Motor neuron (in vitro differentiated cells): ENCODE results near the gene HIGD1A. TPM values are rescaled to one million over a fixed set of nuclear protein-coding genes. Genes with fewer than 3 reads are reported as not detected.

Experiments used
- ATAC-seq, 8 experiments: fragments of 200-7000 bp; cut with Tn5 transposase; replicated peaks in 6 of 8; 2 replicates each; pipeline ENCODE4 v1.8.0; 2021; ENCODE audit warnings: mild to moderate bottlenecking in 8 of 8, moderate library complexity in 8 of 8
- H3K27ac ChIP-seq, 2 donors: fragments of 250-450 bp; sonication (Bioruptor Pico); 2 replicates each; pipeline ENCODE4 v1.9.0; 2021; ENCODE audit warnings: antibody characterized with exemption in 2 of 2, mild to moderate bottlenecking in 2 of 2, moderate library complexity in 1 of 2
- H3K4me1 ChIP-seq, 2 donors: fragments of 250-450 bp; sonication (Bioruptor Pico); replicated peaks in 1 of 2; 2 replicates each; pipeline ENCODE4 v1.6.1; 2021; ENCODE audit warnings: antibody characterized with exemption in 2 of 2, mild to moderate bottlenecking in 2 of 2, moderate library complexity in 1 of 2
- H3K4me3 ChIP-seq, 5 donors: fragments of 250-450 bp; sonication (Bioruptor Pico); 2 replicates each; pipeline ENCODE4 v1.9.0; 2021; ENCODE audit warnings: antibody characterized with exemption in 5 of 5, mild to moderate bottlenecking in 5 of 5, moderate library complexity in 4 of 5
- WGBS, 10 experiments: fragments of 450-650 bp; shearing (Covaris generic); methylation state at CpG; one replicate each; pipeline ENCODE4 v1.0.0; 2022; 5-methylcytosine and 5-hydroxymethylcytosine counted together
- in situ Hi-C, 9 experiments: fragments of 400-800 bp; cut with MboI; loops; one replicate each; pipeline ENCODE4 v1.15.0; 2021; ENCODE audit warnings: low sequenced_read_pairs in 9 of 9, low pct_unique_long_range_greater_than_20kb in 2 of 9; ENCODE audit not compliant: unreplicated experiment in 9 of 9
- total RNA-seq, 8 experiments: library from RNA; unstranded; fragments of 300-600 nt; gene quantifications; 2 replicates each; pipeline versions ENCODE4 v1.2.3 to v1.2.4, GENCODE V29; 2022

HIGD1A gene
- 100 to 1,000 TPM; 126 to 236 (median 151) TPM for total RNA-seq

DNA sequence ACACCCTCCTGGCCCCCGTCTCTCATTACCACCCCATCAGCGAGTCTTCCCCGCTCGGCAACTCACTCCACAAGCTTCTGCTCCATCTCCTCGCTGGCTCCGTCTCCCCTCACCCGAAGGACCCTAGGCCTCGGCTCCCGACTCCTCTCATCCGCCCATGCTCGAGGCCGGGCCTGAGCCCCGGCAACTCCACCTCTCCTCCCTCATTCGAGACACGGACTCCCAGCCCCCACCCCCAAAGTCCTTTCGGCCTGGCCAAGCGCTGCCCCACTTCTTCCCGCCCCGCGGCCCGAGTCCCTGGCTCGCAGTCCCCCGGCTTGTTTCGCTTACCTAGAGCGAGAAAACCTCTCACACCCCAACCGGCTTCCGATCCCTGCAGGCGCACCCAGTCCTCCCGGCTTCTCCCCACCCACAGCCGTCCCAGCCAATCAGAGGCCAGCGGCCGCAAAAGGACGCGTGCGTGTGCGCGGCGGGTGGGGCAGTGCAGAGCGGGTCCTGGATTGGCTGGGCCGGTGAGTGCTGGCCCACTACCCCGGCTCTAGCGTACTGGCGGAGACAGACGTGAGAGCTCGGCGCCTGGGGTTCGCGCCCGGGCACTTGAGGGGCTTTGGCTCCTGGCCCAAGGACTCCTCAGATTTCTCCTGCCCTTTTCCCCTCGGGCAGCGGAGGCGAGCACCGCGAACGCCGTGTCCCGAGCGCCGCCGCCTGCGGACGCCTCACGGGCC is at the start of gene HIGD1A:
HIGD1A (minus strand) TSS at position 385 of the 725 bp plus-strand sequence. CDS start 10,237 bp downstream, outside the sequence.
- ATAC-seq = peak; percentile 93 to 99 (median 98)
- Histone ChIP-seq H3K4me1 (peaks cover 21 to 39% of the 10 kb centered on the region in 2 donors), H3K27ac (peak within 1 kb of the TSS; percentile 71 to 75), H3K4me3 (peak within 1 kb of the TSS; percentile 75 to 100 (median 81))
- in situ Hi-C loops = no loop called here
- WGBS, 10 experiments = 1% methylated on average over 16 of the region's 63 CpGs; no CpG with 5 or more reads in 9 of the 10 experiments

DNA sequence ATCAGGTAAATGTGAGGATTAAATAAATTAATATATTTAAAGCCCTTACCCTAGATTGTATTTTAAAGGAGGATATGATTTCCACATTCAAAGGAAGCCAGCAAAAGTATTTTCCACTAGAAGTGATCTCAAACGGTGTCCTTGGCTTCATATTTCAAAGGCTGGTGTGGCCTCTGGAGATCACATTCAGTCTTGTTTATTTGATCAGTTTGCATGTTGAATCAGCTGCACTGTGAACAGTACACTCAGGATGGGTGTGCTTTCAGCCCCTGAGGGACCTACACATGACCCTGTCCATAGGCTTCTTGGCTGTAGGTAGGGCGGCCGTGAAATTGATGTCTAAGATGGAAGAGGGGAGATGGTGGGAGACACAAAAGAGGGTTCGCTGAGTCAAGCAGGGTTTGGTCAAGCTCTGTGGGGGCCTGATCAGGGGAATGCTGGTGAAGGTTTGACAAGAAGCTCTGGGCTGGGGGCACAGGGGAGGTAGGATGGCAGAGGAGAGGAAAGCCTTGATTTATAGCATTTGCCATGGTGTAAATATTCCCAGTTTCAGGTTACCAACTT is 49.5 kb upstream of the HIGD1A start:
- Histone ChIP-seq H3K4me1 (no peaks in the 10 kb centered on the region), H3K27ac (no peak overlapping the region), H3K4me3 (no peak overlapping the region)
- in situ Hi-C loops = no loop called here
- peak in 2 of 8 experiments; percentile 39 to 56 for ATAC-seq
- 0 to 90% (median 50%) methylated on average over 1 to 4 of the region's 4 CpGs; no CpG with 5 or more reads in 4 of the 10 experiments for WGBS, 10 experiments

DNA sequence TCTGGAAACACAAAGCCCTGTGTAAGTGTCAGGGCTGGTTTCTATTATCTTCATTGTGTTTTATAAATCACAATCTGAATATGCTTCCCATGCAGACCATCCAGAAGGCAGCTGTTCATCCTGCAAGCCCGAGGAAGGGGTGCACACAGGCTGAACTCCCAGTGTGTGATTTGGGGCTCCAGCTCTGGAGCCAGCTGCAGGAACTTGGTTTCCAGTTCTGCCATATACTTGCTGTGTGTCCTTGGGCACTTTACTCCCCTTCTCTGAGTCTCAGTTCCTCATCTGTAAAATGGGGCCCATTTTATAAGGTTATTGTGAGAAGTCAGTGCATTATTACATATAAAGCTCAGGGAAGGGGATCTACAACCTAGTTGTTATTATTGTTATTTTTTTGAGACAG is 48.8 kb upstream of the HIGD1A start:
- Histone ChIP-seq H3K4me3 (no peak overlapping the region), H3K4me1 (no peaks in the 10 kb centered on the region), H3K27ac (no peak overlapping the region)
- in situ Hi-C loops = no loop called here
- ATAC-seq = no peak
- 0 to 100% (median 75%) methylated on average over 1 of the region's 1 CpG; no CpG with 5 or more reads in 6 of the 10 experiments for WGBS, 10 experiments

DNA sequence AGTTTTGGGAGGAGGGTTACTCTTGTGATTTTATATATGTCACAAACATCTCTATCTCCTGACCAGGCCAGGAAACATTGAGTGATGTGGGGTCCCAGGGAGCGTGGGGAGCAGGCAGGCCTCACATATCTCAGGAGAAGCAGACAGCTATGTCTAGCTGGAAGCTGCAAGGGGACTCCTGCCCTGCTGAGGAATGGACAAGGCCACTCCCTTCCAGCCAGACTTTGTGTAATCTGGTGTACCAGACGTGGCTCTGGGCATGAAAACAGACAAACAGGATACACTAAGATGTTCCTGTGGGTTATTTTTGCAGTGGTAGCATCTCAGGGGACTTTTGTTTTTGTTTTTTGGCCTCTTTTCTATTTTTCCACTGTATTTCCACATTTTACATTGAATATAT is 48.2 kb upstream of the HIGD1A start:
- Histone ChIP-seq H3K4me1 (no peaks in the 10 kb centered on the region), H3K27ac (no peak overlapping the region), H3K4me3 (no peak overlapping the region)
- ATAC-seq = peak in 3 of 8 experiments; percentile 34 to 77 (median 74)
- WGBS, 10 experiments = 0 to 100% (median 38%) methylated on average over 1 to 2 of the region's 2 CpGs; no CpG with 5 or more reads in 4 of the 10 experiments
- in situ Hi-C loops = no loop called here

DNA sequence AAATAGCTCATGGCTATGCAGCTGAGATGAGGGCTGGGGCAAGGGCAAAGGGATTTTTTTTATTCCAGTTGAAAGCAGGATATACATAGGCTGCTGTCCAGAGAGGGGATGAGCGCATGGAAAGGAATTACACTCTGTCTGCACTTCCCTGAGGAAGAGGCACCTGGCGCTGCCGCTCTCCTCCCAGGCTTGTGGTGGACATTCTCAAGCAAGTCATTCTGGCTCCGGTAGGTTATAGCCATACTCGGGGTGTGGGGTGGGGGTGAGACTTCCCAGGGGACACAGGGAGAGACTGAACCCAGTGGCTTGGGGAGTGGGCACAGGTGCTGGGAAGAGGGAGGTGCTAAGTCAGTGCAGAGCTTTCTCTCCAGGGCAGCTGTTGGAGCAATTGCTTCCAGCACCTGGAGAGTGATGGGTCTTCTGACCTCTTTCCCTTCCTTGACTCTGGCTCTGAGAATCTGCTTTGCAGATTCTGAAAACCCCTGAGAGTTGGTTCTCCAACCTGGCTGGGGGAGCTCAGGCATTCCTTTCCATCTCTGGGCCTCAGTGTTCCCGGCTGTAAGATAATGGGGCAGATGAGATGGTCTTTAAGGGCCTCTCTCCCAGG is 47.0 kb upstream of the HIGD1A start:
- ATAC-seq = no peak
- in situ Hi-C loops = no loop called here
- Histone ChIP-seq H3K4me1 (no peaks in the 10 kb centered on the region), H3K27ac (no peak overlapping the region), H3K4me3 (no peak overlapping the region)
- 50 to 100% (median 88%) methylated on average over 1 to 4 of the region's 6 CpGs; no CpG with 5 or more reads in 5 of the 10 experiments for WGBS, 10 experiments

DNA sequence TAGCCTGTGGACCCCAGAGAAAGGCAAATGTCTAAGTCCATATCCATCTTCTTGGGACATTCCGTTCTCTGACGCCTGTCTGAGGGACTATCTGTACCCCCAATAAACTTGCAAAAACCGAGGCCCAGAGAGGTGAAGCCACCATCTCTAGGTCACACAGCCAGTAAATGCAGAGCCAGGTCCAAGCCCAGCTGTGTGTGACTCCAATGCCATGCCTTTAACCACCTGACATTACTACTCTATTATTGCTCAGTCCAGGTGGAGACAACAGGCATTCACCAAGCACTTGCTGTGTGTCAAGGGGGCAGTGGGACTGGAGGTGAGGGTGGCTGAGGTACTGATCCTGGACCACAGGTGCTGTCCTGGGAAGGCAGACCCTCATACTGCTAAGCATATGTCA is 46.0 kb upstream of the HIGD1A start:
- in situ Hi-C loops = no loop called here
- no peak for ATAC-seq
- 40 to 72% methylated on average over 1 to 3 of the region's 3 CpGs; no CpG with 5 or more reads in 8 of the 10 experiments for WGBS, 10 experiments
- no peaks in the 10 kb centered on the region for H3K4me1 ChIP-seq
- no peak overlapping the region for H3K4me3 ChIP-seq
- no peak overlapping the region for H3K27ac ChIP-seq

DNA sequence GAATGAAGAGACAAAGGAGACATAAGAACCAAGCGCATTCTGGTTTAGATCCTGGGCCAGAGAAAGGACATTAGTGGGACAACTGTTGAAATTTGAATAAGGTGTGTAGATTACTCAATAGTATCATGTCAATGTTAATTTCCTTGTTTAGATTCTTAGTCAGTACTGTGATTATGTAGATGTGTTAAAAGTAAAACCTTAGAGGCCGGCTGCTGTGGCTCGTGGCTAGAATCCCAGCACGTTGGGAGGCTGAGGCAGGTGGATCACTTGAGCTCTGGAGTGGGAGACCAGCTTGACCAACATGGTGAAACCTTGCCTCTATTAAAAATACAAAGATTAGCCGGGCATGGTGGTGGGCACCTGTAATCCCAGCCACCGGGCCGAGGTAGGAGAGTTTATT is 44.7 kb upstream of the HIGD1A start:
- H3K4me1 ChIP-seq = no peaks in the 10 kb centered on the region
- H3K4me3 ChIP-seq = no peak overlapping the region
- in situ Hi-C loops = no loop called here
- H3K27ac ChIP-seq = no peak overlapping the region
- 60 to 93% (median 87%) methylated on average over 1 to 7 of the region's 7 CpGs; no CpG with 5 or more reads in 2 of the 10 experiments for whole genome bisulfite sequencing, 10 experiments
- no peak for ATAC-seq

DNA sequence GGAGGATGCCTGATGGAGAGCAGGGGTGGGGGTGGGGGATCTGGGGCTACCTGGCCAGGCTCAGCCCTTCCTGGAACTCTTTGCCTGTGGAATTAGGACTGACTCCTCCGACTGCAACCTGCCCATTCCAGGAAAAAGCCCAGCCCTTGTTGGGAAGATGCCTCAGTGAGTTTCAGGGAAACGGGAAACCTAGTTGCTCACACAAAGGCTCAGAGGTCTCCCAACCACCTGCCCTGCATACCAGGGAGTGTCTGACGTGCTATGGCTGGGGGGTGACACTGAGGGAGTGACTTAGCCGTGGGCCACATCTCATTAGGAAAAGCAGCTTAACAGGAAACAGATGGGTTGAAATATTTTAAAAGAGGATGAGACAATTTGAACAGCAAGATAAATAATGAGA is 43.4 kb upstream of the HIGD1A start:
- peak in 3 of 8 experiments; percentile 61 to 78 (median 73) for ATAC-seq
- WGBS, 10 experiments = 0 to 100% (median 50%) methylated on average over 1 to 2 of the region's 4 CpGs; no CpG with 5 or more reads in 4 of the 10 experiments
- Histone ChIP-seq H3K27ac (no peak overlapping the region), H3K4me3 (no peak overlapping the region), H3K4me1 (no peaks in the 10 kb centered on the region)
- in situ Hi-C loops = no loop called here

GRCh38 chr3:42846685-42847522 is 42.6 kb upstream of the HIGD1A start:
- ATAC-seq = peak in 1 of 8 experiments; percentile 16
- no peak overlapping the region for H3K27ac ChIP-seq
- in situ Hi-C loops = no loop called here
- WGBS, 10 experiments = 6 to 83% (median 33%) methylated on average over 1 to 4 of the region's 5 CpGs; no CpG with 5 or more reads in 1 of the 10 experiments
- H3K4me1 ChIP-seq = no peaks in the 10 kb centered on the region
- no peak overlapping the region for H3K4me3 ChIP-seq

DNA sequence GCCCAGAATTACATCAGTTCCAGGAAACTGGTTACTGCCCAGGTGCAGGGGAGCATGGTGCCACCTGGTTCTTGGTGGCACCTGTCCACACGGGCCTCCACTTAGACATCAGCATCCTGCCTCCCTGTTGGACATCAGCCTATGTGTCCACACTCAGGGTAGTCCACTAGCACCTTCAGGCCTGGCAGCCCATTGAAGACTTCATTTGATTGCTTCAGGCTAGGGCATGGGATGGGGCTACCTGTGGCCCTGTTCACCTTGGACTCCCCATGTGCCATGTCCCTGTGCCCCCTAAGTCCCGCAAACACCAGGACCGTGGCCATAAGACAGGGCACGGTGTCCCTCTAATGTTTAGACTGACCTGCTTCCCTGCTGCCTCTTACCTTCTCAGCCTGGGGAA is 40.5 kb upstream of the HIGD1A start:
- no peak overlapping the region for H3K27ac ChIP-seq
- in situ Hi-C loops = no loop called here
- no peak for ATAC-seq
- H3K4me1 ChIP-seq = no peaks in the 10 kb centered on the region
- H3K4me3 ChIP-seq = no peak overlapping the region
- WGBS, 10 experiments = 60 to 100% (median 85%) methylated on average over 1 to 4 of the region's 4 CpGs; no CpG with 5 or more reads in 4 of the 10 experiments

DNA sequence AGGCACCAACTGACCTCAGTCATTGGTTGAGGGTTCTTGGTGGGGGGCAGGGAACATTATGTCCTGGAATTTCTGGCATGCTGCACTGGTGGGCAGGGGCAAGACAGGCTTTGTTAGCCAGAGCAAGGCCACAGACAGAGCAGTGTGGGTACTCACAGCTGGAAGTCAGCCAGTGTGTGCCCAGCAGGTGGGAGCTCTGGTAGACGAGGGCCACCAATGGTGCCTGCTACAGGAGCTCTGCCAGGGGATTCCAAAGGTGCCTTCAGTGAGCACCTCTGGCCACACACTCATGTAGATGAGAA is 40.1 kb upstream of the HIGD1A start:
- ATAC-seq = no peak
- Histone ChIP-seq H3K4me1 (no peaks in the 10 kb centered on the region), H3K27ac (no peak overlapping the region), H3K4me3 (no peak overlapping the region)
- WGBS, 10 experiments = 40% methylated on average over 1 of the region's 1 CpG; no CpG with 5 or more reads in 8 of the 10 experiments
- in situ Hi-C loops = no loop called here

- Histone ChIP-seq H3K4me1 (no peaks in the 10 kb centered on the region), H3K27ac (no peak overlapping the region), H3K4me3 (no peak overlapping the region)
- peak in 3 of 8 experiments; percentile 8 to 12 (median 11) for ATAC-seq
- WGBS, 10 experiments = 13 to 80% (median 63%) methylated on average over 1 to 5 of the region's 6 CpGs; no CpG with 5 or more reads in 5 of the 10 experiments
- in situ Hi-C loops = no loop called here
Observed at GRCh38 chr3:42843713-42844411, 39.6 kb upstream of the HIGD1A start.
